Osteoblast (primary cell): ENCODE measurements around the gene OPN4. TPM values are rescaled to one million over a fixed set of nuclear protein-coding genes. Genes with fewer than 3 reads are reported as not detected.

Experiments used
- DNase-seq: peaks from one replicate; pipeline ENCODE4 v3.0.0; 2011; ENCODE audit warnings: low spot score, mixed read lengths; ENCODE audit not compliant: insufficient read length; ENCODE audit errors: missing footprints
- H2AFZ ChIP-seq: 2 replicates; pipeline ENCODE4 v1.6.0; 2011; ENCODE audit warnings: mild to moderate bottlenecking, low read length
- H3K27ac ChIP-seq: 2 replicates; pipeline ENCODE4 v1.5.1; 2011; ENCODE audit warnings: mild to moderate bottlenecking, low read depth, low read length, moderate library complexity
- H3K27me3 ChIP-seq: 2 replicates; pipeline ENCODE4 v1.6.0; 2012; ENCODE audit warnings: mild to moderate bottlenecking, control low read depth, inconsistent platforms, low read length, moderate library complexity; ENCODE audit not compliant: insufficient read depth
- H3K36me3 ChIP-seq: 2 replicates; pipeline ENCODE4 v1.5.1; 2011; ENCODE audit warnings: mild to moderate bottlenecking, low read length, control low read depth, moderate library complexity; ENCODE audit not compliant: insufficient read depth
- H3K4me1 ChIP-seq: 2 replicates; pipeline ENCODE4 v1.5.1; 2011; ENCODE audit warnings: mild to moderate bottlenecking, low read length, control low read depth, moderate library complexity; ENCODE audit not compliant: insufficient read depth
- H3K4me2 ChIP-seq: 2 replicates; pipeline ENCODE4 v1.6.0; 2011; ENCODE audit warnings: mild to moderate bottlenecking, low read length; ENCODE audit not compliant: insufficient read depth
- H3K4me3 ChIP-seq: fragments of 200-600 bp; sonication (generic); 3 replicates; pipeline ENCODE4 v1.5.1; 2012; ENCODE audit warnings: mild to moderate bottlenecking, low read length, inconsistent platforms; ENCODE audit not compliant: insufficient read depth
- H3K79me2 ChIP-seq: 2 replicates; pipeline ENCODE4 v1.6.0; 2012; ENCODE audit warnings: mild to moderate bottlenecking, low read length, control low read depth, inconsistent platforms; ENCODE audit not compliant: insufficient read depth
- H3K9me3 ChIP-seq: 2 replicates; pipeline ENCODE4 v1.5.1; 2011; ENCODE audit warnings: low read depth, low read length, control low read depth
- H4K20me1 ChIP-seq: 2 replicates; pipeline ENCODE4 v1.6.0; 2012; ENCODE audit warnings: mild to moderate bottlenecking, low read length, control low read depth; ENCODE audit not compliant: insufficient read depth
- CTCF ChIP-seq: IDR thresholded peaks from 2 replicates; pipeline ENCODE4 v1.5.1; 2011; ENCODE audit warnings: mild to moderate bottlenecking, low read depth, low read length, moderate library complexity; ENCODE audit errors: extremely low read depth
- total RNA-seq: library from RNA; depleted of rRNA; stranded (reverse); fragments of >200 nt; gene quantifications from 2 replicates; pipeline ENCODE4 v1.2.3, GENCODE V29; 2012

Gene OPN4
- not detected in 2 replicates for total RNA-seq

- no peak for TF ChIP-seq CTCF
- DNase-seq = peak; percentile 90
- Histone ChIP-seq H3K27ac (no peak within 1 kb of the TSS), H3K4me2 (no peak within 1 kb of the TSS), H3K9me3 (no peaks in the 10 kb centered on the region), H4K20me1 (no peaks in the 10 kb centered on the region), H3K79me2 (no peaks in the 10 kb centered on the region), H3K4me1 (no peaks in the 10 kb centered on the region), H2AFZ (no peak within 1 kb of the TSS), H3K4me3 (no peak within 1 kb of the TSS), H3K27me3 (peaks cover 2% of the 10 kb centered on the region), H3K36me3 (no peaks in the 10 kb centered on the region)
Observed at GRCh38 chr10:86654411-86655172, at the start of gene OPN4. Gene OPN4, plus strand, starts transcription at chr10:86654547. Its CDS starts 237 bp downstream, at chr10:86654784.

- no peak overlapping the region for H2AFZ ChIP-seq
- no peak overlapping the region for H3K27ac ChIP-seq
- H3K79me2 ChIP-seq = no peaks in the 10 kb centered on the region
- no peak overlapping the region for H3K4me3 ChIP-seq
- H4K20me1 ChIP-seq = no peaks in the 10 kb centered on the region
- DNase-seq = no peak
- H3K4me2 ChIP-seq = no peak overlapping the region
- no peaks in the 10 kb centered on the region for H3K27me3 ChIP-seq
- H3K9me3 ChIP-seq = no peaks in the 10 kb centered on the region
- TF ChIP-seq CTCF = no peak
- no peaks in the 10 kb centered on the region for H3K36me3 ChIP-seq
- no peaks in the 10 kb centered on the region for H3K4me1 ChIP-seq
Observed at GRCh38 chr10:86607674-86608073, 46.7 kb upstream of the OPN4 start.

GRCh38 chr10:86609920-86610319 lies 44.4 kb upstream of the OPN4 start:
- Histone ChIP-seq H3K79me2 (no peaks in the 10 kb centered on the region), H3K27me3 (no peaks in the 10 kb centered on the region), H3K4me3 (no peak overlapping the region), H3K9me3 (no peaks in the 10 kb centered on the region), H3K4me1 (no peaks in the 10 kb centered on the region), H2AFZ (no peak overlapping the region), H3K27ac (no peak overlapping the region), H4K20me1 (no peaks in the 10 kb centered on the region), H3K4me2 (no peak overlapping the region), H3K36me3 (no peaks in the 10 kb centered on the region)
- DNase-seq = no peak
- TF ChIP-seq CTCF = no peak

- Histone ChIP-seq H3K27ac (no peak overlapping the region), H3K4me3 (no peak overlapping the region), H4K20me1 (no peaks in the 10 kb centered on the region), H3K4me1 (no peaks in the 10 kb centered on the region), H2AFZ (no peak overlapping the region), H3K79me2 (no peaks in the 10 kb centered on the region), H3K36me3 (no peaks in the 10 kb centered on the region), H3K27me3 (no peaks in the 10 kb centered on the region), H3K4me2 (no peak overlapping the region), H3K9me3 (no peaks in the 10 kb centered on the region)
- no peak for DNase-seq
- no peak for TF ChIP-seq CTCF
Observed at GRCh38 chr10:86611386-86611785, 43.0 kb upstream of the OPN4 start.
